OCI-LY1 (cell line): ENCODE data around the gene FATE1.

ENCODE experiments used
- H2AFZ ChIP-seq: fragments of 200-600 bp; sonication (generic), shearing (Covaris generic); 2 replicates; pipeline ENCODE4 v1.6.0; 2014; ENCODE audit warnings: antibody characterized with exemption, mild to moderate bottlenecking, low read length
- H3F3A ChIP-seq: fragments of 200-600 bp; sonication (generic), shearing (Covaris generic); 2 replicates; pipeline ENCODE4 v1.6.0; 2014; ENCODE audit warnings: mild to moderate bottlenecking, antibody characterized with exemption, low read length, moderate library complexity; ENCODE audit not compliant: insufficient read depth
- H3K27ac ChIP-seq: fragments of 200-600 bp; sonication (generic); 2 replicates; pipeline ENCODE4 v1.5.1; 2014; ENCODE audit warnings: low read length, mixed run types, mild to moderate bottlenecking, low read depth; ENCODE audit not compliant: poor library complexity, severe bottlenecking
- H3K27me3 ChIP-seq: fragments of 200-600 bp; sonication (generic); 2 replicates; pipeline ENCODE4 v1.6.0; 2014; ENCODE audit warnings: antibody characterized with exemption, mild to moderate bottlenecking, low read length, moderate library complexity; ENCODE audit not compliant: insufficient read depth
- H3K36me3 ChIP-seq: fragments of 200-600 bp; sonication (generic); 2 replicates; pipeline ENCODE4 v1.6.1; 2014; ENCODE audit warnings: mild to moderate bottlenecking, antibody characterized with exemption, low read length, moderate library complexity, mixed read lengths; ENCODE audit not compliant: insufficient read depth
- H3K4me1 ChIP-seq: fragments of 200-600 bp; sonication (generic); 2 replicates; pipeline ENCODE4 v1.5.1; 2014; ENCODE audit warnings: mild to moderate bottlenecking, low read length, moderate library complexity; ENCODE audit not compliant: insufficient read depth, severe bottlenecking
- H3K4me2 ChIP-seq: fragments of 200-600 bp; sonication (generic), shearing (Covaris generic); 2 replicates; pipeline ENCODE4 v1.6.1; 2014; ENCODE audit warnings: low read length
- H3K4me3 ChIP-seq: fragments of 200-600 bp; sonication (generic); 2 replicates; pipeline ENCODE4 v1.5.1; 2014; ENCODE audit warnings: low read length, low read depth, mild to moderate bottlenecking, mixed read lengths; ENCODE audit not compliant: poor library complexity, severe bottlenecking
- H3K79me2 ChIP-seq: fragments of 200-600 bp; shearing (Covaris generic); 2 replicates; pipeline ENCODE4 v1.6.1; 2016; ENCODE audit warnings: mixed run types, low read length, mixed read lengths; ENCODE audit not compliant: insufficient read depth
- H3K9ac ChIP-seq: fragments of 200-600 bp; sonication (generic), shearing (Covaris generic); 2 replicates; pipeline ENCODE4 v1.6.1; 2014; ENCODE audit warnings: mild to moderate bottlenecking, low read length, mixed read lengths
- H3K9me2 ChIP-seq: fragments of 200-600 bp; sonication (generic), shearing (Covaris generic); 2 replicates; pipeline ENCODE4 v1.6.1; 2014; ENCODE audit warnings: low read depth, mild to moderate bottlenecking, low read length, mixed read lengths
- H3K9me3 ChIP-seq: fragments of 200-600 bp; shearing (Covaris generic); 2 replicates; pipeline ENCODE4 v1.6.1; 2014; ENCODE audit warnings: low read length, mixed read lengths
- H4K20me1 ChIP-seq: fragments of 200-600 bp; sonication (generic), shearing (Covaris generic); 2 replicates; pipeline ENCODE4 v1.6.0; 2016; ENCODE audit warnings: mild to moderate bottlenecking, low read length; ENCODE audit not compliant: insufficient read depth
- EZH2 ChIP-seq: fragments of 200-600 bp; sonication (generic), shearing (Covaris generic); IDR thresholded peaks from 2 replicates; pipeline ENCODE4 v1.8.0; 2017; ENCODE audit warnings: borderline replicate concordance, mixed run types, mild to moderate bottlenecking, antibody characterized with exemption, low read length, moderate library complexity, mixed read lengths
- TF ChIP-seq, protein P1 (sequence below): fragments of 200-600 bp; sonication (generic), shearing (Covaris generic); IDR thresholded peaks from 2 replicates; pipeline ENCODE4 v1.5.1; 2017; ENCODE audit warnings: mild to moderate bottlenecking, antibody characterized with exemption, low read length, moderate library complexity, mixed read lengths

The FATE1 gene

DNA sequence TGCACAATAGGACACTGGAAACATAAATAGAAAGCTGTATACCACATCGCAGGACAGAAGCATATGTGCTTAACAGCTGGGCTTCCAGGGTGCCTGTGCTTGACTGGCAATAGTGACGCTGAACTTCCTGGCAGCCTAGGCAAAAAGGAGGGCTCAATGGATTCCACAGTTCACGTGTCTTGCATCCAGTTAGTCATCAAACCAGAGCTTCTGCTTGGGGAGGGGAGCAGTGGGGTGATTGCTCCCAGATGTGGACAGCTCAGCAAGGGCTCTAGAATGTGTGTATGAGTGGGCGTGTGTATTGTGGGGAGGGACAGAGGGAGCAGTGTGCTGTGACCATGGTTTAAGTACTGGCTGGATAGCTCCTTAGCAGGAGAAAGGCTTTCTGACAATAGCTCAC lies 18.3 kb upstream of the FATE1 start:
- H3K4me3 ChIP-seq, result no peak overlapping the region
- H3K4me2 ChIP-seq, result no peak overlapping the region
- no peaks in the 10 kb centered on the region for H3K4me1 ChIP-seq
- H3K9me2 ChIP-seq, result no peaks in the 10 kb centered on the region
- no peaks in the 10 kb centered on the region for H3K27me3 ChIP-seq
- no peaks in the 10 kb centered on the region for H3K79me2 ChIP-seq
- no peaks in the 10 kb centered on the region for H3F3A ChIP-seq
- no peaks in the 10 kb centered on the region for H3K36me3 ChIP-seq
- no peak overlapping the region for H2AFZ ChIP-seq
- TF ChIP-seq, protein P1, sequence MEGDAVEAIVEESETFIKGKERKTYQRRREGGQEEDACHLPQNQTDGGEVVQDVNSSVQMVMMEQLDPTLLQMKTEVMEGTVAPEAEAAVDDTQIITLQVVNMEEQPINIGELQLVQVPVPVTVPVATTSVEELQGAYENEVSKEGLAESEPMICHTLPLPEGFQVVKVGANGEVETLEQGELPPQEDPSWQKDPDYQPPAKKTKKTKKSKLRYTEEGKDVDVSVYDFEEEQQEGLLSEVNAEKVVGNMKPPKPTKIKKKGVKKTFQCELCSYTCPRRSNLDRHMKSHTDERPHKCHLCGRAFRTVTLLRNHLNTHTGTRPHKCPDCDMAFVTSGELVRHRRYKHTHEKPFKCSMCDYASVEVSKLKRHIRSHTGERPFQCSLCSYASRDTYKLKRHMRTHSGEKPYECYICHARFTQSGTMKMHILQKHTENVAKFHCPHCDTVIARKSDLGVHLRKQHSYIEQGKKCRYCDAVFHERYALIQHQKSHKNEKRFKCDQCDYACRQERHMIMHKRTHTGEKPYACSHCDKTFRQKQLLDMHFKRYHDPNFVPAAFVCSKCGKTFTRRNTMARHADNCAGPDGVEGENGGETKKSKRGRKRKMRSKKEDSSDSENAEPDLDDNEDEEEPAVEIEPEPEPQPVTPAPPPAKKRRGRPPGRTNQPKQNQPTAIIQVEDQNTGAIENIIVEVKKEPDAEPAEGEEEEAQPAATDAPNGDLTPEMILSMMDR, result no peak
- no peak for TF ChIP-seq EZH2
- H4K20me1 ChIP-seq, result no peaks in the 10 kb centered on the region
- no peak overlapping the region for H3K27ac ChIP-seq
- no peak overlapping the region for H3K9ac ChIP-seq
- no peaks in the 10 kb centered on the region for H3K9me3 ChIP-seq

DNA sequence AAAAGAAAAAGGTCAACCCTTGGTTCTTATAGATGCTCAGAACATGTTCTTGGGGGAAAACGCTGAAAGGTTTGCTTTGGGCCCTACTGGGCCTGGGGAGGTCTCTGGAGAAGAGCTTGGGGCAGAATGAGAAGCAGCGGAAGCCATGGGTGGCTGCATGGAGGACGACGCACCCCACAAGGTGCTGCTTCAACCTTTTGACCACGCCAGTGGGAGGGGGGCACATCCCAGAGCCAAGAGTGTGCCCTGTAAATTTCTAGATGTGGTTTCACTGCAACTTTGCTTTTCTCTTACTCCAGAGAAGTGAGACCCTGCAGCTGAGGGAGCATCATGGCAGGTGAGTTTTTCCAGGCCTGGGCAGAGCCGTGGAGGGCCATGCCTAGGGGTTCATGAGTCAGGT lies 17.4 kb upstream of the FATE1 start:
- no peaks in the 10 kb centered on the region for H3K36me3 ChIP-seq
- H2AFZ ChIP-seq, result no peak overlapping the region
- H3K79me2 ChIP-seq, result no peaks in the 10 kb centered on the region
- no peak for TF ChIP-seq EZH2
- TF ChIP-seq, protein P1, result no peak
- no peak overlapping the region for H3K9ac ChIP-seq
- no peak overlapping the region for H3K4me2 ChIP-seq
- no peaks in the 10 kb centered on the region for H3K9me2 ChIP-seq
- no peaks in the 10 kb centered on the region for H4K20me1 ChIP-seq
- H3K4me3 ChIP-seq, result no peak overlapping the region
- H3K27me3 ChIP-seq, result no peaks in the 10 kb centered on the region
- H3F3A ChIP-seq, result no peaks in the 10 kb centered on the region
- no peaks in the 10 kb centered on the region for H3K4me1 ChIP-seq
- no peak overlapping the region for H3K27ac ChIP-seq
- no peaks in the 10 kb centered on the region for H3K9me3 ChIP-seq

DNA sequence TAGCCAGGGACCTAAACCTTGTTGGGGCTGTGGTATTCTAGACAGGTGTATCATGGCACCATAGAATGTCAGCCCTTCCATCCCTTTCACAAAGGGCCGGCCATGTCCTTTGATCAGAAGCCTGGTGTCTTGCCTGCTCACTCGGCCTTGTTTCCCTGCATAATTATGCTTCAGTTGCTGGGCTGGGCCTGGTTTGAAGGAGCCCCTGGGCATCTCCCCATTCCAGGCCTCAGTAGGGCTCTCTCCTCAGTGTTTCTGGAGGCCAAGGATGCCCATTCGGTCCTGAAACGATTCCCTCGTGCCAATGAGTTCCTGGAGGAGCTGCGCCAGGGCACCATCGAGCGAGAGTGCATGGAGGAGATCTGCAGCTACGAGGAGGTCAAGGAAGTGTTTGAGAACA lies 16.1 kb upstream of the FATE1 start:
- H3K27ac ChIP-seq, result no peak overlapping the region
- H3K79me2 ChIP-seq, result no peaks in the 10 kb centered on the region
- no peaks in the 10 kb centered on the region for H3K9me3 ChIP-seq
- H3F3A ChIP-seq, result no peaks in the 10 kb centered on the region
- H3K27me3 ChIP-seq, result no peaks in the 10 kb centered on the region
- H2AFZ ChIP-seq, result no peak overlapping the region
- no peak overlapping the region for H3K4me3 ChIP-seq
- no peak for TF ChIP-seq EZH2
- TF ChIP-seq, protein P1, result no peak
- no peaks in the 10 kb centered on the region for H3K9me2 ChIP-seq
- H3K9ac ChIP-seq, result no peak overlapping the region
- no peaks in the 10 kb centered on the region for H4K20me1 ChIP-seq
- no peak overlapping the region for H3K4me2 ChIP-seq
- no peaks in the 10 kb centered on the region for H3K36me3 ChIP-seq
- no peaks in the 10 kb centered on the region for H3K4me1 ChIP-seq
